ENCODE data around the gene LPP. TPM values are rescaled to one million over a fixed set of nuclear protein-coding genes. Genes with fewer than 3 reads are reported as not detected.

Gene LPP
- total and polyA plus RNA-seq, 9 of the 15 experiments (the other 6 are each of a cell fraction or from before 2014, with no cell fraction given) = 0.07 to 0.18 TPM; not detected in 7

DNA sequence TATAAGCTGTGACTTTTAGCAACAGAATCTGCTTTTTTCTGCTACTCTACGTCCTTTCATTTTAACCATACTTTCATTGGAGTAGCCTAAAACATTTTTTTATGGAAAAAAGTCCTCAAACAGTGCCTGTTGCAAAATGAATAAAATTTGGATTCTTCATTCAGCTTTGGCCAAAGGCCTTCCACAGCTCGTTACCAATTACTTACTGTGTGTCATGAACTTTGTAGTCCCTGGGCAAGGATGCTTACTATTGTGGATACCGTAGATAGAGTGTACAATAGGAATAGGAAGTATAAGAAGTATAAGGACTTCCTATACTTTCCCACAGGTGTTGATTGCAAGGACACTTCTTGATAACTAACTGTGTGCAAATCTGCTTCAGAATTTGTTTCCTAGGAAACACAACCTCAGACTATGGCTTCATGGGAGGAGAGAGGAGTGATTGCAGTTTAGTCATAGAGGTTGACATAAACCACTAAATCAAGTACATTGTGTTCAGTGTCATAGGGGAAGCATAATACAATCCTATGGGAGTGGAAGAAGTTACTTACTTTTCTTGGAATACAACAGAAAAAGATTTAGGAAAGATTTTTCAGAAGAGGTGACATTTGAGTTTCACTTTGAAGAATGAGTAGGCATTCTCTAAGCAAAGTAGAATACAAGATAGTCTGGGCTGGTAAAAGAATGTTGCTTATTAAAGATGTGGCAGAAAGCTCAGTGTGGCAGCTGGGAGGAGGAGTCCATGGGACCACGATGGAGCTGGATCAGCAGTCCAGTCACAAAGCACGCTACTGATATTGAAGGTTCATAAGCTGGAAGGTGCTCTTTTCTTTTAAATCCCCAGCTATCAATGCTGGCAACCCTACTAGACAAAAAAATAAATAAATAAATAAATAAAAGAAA lies 708.1 kb downstream of the LPP start:
- Histone ChIP-seq H4K20me1 (replicated peaks; ENCODE audit: control insufficient read depth, insufficient read depth, low read length) (no peaks in the 10 kb centered on the region), H2AFZ (ENCODE audit: low read depth, low read length) (no peak overlapping the region), H3K4me2 (ENCODE audit: insufficient read depth, low read length) (no peak overlapping the region), H3K27me3 (ENCODE audit: control insufficient read depth in 2 of 2, insufficient read depth in 2 of 2, low read length in 2 of 2) (no peaks in the 10 kb centered on the region), H3K4me1 (replicated peaks in 1 of 2; ENCODE audit: control insufficient read depth in 2 of 2, insufficient read depth in 2 of 2, low read length in 2 of 2) (no peaks in the 10 kb centered on the region), H3K27ac (ENCODE audit: extremely low read depth, low read depth, low read length) (no peak overlapping the region), H3K9ac (ENCODE audit: insufficient read depth in 1 of 2, low read depth in 2 of 2, low read length in 2 of 2) (no peak overlapping the region), H3K79me2 (ENCODE audit: control insufficient read depth, insufficient read depth, low read length) (no peaks in the 10 kb centered on the region), H3K9me1 (ENCODE audit: control insufficient read depth, insufficient read depth, low read length) (no peaks in the 10 kb centered on the region), H3K9me3 (replicated peaks; ENCODE audit: control insufficient read depth, insufficient read depth, low read depth, low read length) (no peaks in the 10 kb centered on the region), H3K4me3 (no peak overlapping the region), H3K36me3 (ENCODE audit: control insufficient read depth, insufficient read depth, low read length) (no peaks in the 10 kb centered on the region)
- no TSS peak for BruUV-seq (replicated peaks)
- 0% methylated on average over 5 of the region's 5 CpGs for WGBS (ENCODE audit: insufficient coverage, low coverage, missing lambda C conversion rate)
- DNase-seq (ENCODE audit: extremely low read depth in 1 of 4, low spot score in 3 of 4) (no peak), ATAC-seq (no peak), FAIRE-seq (no peak)
- intact Hi-C loops (cut with micrococcal nuclease) (no loop called here), in situ Hi-C loops (cut with MboI) (no loop called here)
- POLR2A ChIA-PET = no interaction called here
- CTCF ChIA-PET (ENCODE audit: low intra/inter-chr PET ratio) = no interaction called here
- TF ChIP-seq MTA1 (IDR thresholded peaks at IDR 0.05; ENCODE audit: borderline replicate concordance) = no peak
- TF ChIP-seq, protein P1, sequence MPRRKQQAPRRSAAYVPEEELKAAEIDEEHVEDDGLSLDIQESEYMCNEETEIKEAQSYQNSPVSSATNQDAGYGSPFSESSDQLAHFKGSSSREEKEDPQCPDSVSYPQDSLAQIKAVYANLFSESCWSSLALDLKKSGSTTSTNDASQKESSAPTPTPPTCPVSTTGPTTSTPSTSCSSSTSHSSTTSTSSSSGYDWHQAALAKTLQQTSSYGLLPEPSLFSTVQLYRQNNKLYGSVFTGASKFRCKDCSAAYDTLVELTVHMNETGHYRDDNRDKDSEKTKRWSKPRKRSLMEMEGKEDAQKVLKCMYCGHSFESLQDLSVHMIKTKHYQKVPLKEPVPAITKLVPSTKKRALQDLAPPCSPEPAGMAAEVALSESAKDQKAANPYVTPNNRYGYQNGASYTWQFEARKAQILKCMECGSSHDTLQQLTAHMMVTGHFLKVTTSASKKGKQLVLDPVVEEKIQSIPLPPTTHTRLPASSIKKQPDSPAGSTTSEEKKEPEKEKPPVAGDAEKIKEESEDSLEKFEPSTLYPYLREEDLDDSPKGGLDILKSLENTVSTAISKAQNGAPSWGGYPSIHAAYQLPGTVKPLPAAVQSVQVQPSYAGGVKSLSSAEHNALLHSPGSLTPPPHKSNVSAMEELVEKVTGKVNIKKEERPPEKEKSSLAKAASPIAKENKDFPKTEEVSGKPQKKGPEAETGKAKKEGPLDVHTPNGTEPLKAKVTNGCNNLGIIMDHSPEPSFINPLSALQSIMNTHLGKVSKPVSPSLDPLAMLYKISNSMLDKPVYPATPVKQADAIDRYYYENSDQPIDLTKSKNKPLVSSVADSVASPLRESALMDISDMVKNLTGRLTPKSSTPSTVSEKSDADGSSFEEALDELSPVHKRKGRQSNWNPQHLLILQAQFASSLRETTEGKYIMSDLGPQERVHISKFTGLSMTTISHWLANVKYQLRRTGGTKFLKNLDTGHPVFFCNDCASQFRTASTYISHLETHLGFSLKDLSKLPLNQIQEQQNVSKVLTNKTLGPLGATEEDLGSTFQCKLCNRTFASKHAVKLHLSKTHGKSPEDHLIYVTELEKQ (CRISPR knock-in tag; IDR thresholded peaks at IDR 0.05) = no peak
- no peak for TF ChIP-seq KDM5B (IDR thresholded peaks at IDR 0.05; ENCODE audit: insufficient replicate concordance, low read depth, low read length)
- no peak for TF ChIP-seq ARHGAP35 (IDR thresholded peaks at IDR 0.05; ENCODE audit: partially characterized antibody)
- no peak for TF ChIP-seq NR3C1 (CRISPR knock-in tag; IDR thresholded peaks at IDR 0.05)
- TF ChIP-seq CREB3 (tag; conservative IDR thresholded peaks at IDR 0.05; ENCODE audit: low read depth) = no peak
- no peak for TF ChIP-seq EP300 (IDR thresholded peaks at IDR 0.05; ENCODE audit: low read length)
- TF ChIP-seq DPF2 (IDR thresholded peaks at IDR 0.05) = no peak
- TF ChIP-seq HMGN3 (IDR thresholded peaks at IDR 0.05; ENCODE audit: borderline replicate concordance, extremely low read depth, insufficient read length, low read depth, low read length) = no peak
- TF ChIP-seq TRIM24 (IDR thresholded peaks at IDR 0.05) = no peak
- no peak for TF ChIP-seq ELK1 (CRISPR knock-in tag; IDR thresholded peaks at IDR 0.05)
- TF ChIP-seq ARID2 (IDR thresholded peaks at IDR 0.05) = no peak
- no peak for TF ChIP-seq ARID1B (IDR thresholded peaks at IDR 0.05)
- TF ChIP-seq ZNF143 (CRISPR knock-in tag; IDR thresholded peaks at IDR 0.05) = no peak
- TF ChIP-seq, protein P2, sequence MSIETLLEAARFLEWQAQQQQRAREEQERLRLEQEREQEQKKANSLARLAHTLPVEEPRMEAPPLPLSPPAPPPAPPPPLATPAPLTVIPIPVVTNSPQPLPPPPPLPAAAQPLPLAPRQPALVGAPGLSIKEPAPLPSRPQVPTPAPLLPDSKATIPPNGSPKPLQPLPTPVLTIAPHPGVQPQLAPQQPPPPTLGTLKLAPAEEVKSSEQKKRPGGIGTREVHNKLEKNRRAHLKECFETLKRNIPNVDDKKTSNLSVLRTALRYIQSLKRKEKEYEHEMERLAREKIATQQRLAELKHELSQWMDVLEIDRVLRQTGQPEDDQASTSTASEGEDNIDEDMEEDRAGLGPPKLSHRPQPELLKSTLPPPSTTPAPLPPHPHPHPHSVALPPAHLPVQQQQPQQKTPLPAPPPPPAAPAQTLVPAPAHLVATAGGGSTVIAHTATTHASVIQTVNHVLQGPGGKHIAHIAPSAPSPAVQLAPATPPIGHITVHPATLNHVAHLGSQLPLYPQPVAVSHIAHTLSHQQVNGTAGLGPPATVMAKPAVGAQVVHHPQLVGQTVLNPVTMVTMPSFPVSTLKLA (conservative IDR thresholded peaks at IDR 0.05) = no peak

All from K562 (cell line).